Osteocyte (in vitro differentiated cells): ENCODE results near the gene PAFAH1B2. TPM values are rescaled to one million over a fixed set of nuclear protein-coding genes. Genes with fewer than 3 reads are reported as not detected.
"Not testable (repeated sequence)": the region's sequence is repeated elsewhere in the genome, so short reads cannot be mapped to it uniquely, and the experiment has no call there.

Source experiments
- DNase-seq: peaks from one replicate; pipeline ENCODE4 v3.0.0; 2021; ENCODE audit warnings: mixed read lengths; ENCODE audit not compliant: unreplicated experiment; ENCODE audit errors: extremely low spot score
- H3K27ac Mint-ChIP-seq: one replicate; pipeline ENCODE4 v1.8.0; 2021; ENCODE audit warnings: mild to moderate bottlenecking, mixed read lengths; ENCODE audit not compliant: unreplicated experiment
- H3K27me3 Mint-ChIP-seq: one replicate; pipeline ENCODE4 v1.8.0; 2021; ENCODE audit warnings: mixed read lengths; ENCODE audit not compliant: unreplicated experiment
- H3K36me3 Mint-ChIP-seq: one replicate; pipeline ENCODE4 v1.8.0; 2021; ENCODE audit warnings: mixed read lengths; ENCODE audit not compliant: unreplicated experiment
- H3K4me1 Mint-ChIP-seq: one replicate; pipeline ENCODE4 v1.8.0; 2021; ENCODE audit warnings: mixed read lengths; ENCODE audit not compliant: unreplicated experiment
- H3K4me3 Mint-ChIP-seq: one replicate; pipeline ENCODE4 v1.8.0; 2021; ENCODE audit warnings: mild to moderate bottlenecking, moderate library complexity, mixed read lengths; ENCODE audit not compliant: unreplicated experiment
- H3K9me3 Mint-ChIP-seq: one replicate; pipeline ENCODE4 v1.8.0; 2021; ENCODE audit warnings: mixed read lengths; ENCODE audit not compliant: unreplicated experiment
- total RNA-seq: library from RNA; stranded (reverse); gene quantifications from 2 replicates; pipeline ENCODE4 v1.2.1, GENCODE V29; 2021
- TF ChIP-seq, protein P1 (sequence below): fragments of 200-600 bp; sonication (generic); IDR thresholded peaks from 2 replicates; pipeline ENCODE4 v1.5.0; 2021; ENCODE audit warnings: antibody characterized with exemption, mild to moderate bottlenecking, moderate library complexity

PAFAH1B2 gene
- total RNA-seq, 1 donor from 2014 or later, result 82.7 TPM

DNA sequence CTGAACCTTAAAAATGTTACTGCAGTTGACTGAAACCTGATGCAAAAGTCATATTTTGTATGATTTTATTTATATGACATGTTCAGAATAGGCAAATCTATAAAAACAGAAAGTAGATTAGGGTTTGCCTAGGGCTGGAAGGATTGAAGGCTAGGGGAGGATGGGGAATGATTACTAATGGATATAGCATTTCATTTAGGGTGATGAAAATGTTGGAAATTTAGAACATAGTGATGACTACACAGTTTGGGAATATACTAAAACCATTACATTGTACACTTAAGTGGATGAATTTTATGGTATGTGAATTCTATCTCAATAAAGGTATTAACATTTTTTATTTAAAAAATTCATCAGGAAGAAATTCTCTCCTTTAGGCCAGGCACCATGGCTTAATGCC, 22.9 kb upstream of the PAFAH1B2 start:
- H3K4me3 Mint-ChIP-seq, result no peak overlapping the region
- no peaks in the 10 kb centered on the region for H3K36me3 Mint-ChIP-seq
- H3K4me1 Mint-ChIP-seq, result no peaks in the 10 kb centered on the region

DNA sequence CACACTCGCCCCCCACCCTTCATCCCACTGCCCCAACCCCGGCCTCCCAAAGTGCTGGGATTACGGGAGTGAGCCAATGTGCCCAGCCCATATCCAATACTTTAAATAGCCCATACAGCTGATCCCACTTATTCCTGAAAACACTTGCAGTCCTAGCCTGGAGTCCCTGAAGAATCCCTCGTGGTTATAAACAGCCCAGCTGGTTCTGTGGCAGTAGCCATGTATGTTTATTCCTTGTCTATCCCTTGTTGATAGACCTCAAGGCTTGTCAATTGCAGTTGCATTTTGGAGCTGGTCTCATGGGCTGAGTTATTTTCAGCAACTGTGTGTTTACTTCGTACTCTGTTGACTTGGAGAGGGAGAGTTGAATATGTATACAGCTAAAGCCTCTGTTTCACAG, 21.5 kb upstream of the PAFAH1B2 start:
- no peak for DNase-seq
- Mint-ChIP-seq H3K9me3 (no peaks in the 10 kb centered on the region), H3K4me3 (no peak overlapping the region), H3K36me3 (no peaks in the 10 kb centered on the region), H3K4me1 (no peaks in the 10 kb centered on the region), H3K27ac (no peak overlapping the region), H3K27me3 (peaks cover 49% of the 10 kb centered on the region)
- TF ChIP-seq, protein P1, sequence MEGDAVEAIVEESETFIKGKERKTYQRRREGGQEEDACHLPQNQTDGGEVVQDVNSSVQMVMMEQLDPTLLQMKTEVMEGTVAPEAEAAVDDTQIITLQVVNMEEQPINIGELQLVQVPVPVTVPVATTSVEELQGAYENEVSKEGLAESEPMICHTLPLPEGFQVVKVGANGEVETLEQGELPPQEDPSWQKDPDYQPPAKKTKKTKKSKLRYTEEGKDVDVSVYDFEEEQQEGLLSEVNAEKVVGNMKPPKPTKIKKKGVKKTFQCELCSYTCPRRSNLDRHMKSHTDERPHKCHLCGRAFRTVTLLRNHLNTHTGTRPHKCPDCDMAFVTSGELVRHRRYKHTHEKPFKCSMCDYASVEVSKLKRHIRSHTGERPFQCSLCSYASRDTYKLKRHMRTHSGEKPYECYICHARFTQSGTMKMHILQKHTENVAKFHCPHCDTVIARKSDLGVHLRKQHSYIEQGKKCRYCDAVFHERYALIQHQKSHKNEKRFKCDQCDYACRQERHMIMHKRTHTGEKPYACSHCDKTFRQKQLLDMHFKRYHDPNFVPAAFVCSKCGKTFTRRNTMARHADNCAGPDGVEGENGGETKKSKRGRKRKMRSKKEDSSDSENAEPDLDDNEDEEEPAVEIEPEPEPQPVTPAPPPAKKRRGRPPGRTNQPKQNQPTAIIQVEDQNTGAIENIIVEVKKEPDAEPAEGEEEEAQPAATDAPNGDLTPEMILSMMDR, result no peak

More for the DNA sequence above, 22.9 kb upstream of the PAFAH1B2 start:
- Mint-ChIP-seq H3K9me3 (no peaks in the 10 kb centered on the region), H3K27me3 (peaks cover 35% of the 10 kb centered on the region), H3K27ac (no peak overlapping the region)
- TF ChIP-seq, protein P1, result no peak
- DNase-seq, result no peak

DNA sequence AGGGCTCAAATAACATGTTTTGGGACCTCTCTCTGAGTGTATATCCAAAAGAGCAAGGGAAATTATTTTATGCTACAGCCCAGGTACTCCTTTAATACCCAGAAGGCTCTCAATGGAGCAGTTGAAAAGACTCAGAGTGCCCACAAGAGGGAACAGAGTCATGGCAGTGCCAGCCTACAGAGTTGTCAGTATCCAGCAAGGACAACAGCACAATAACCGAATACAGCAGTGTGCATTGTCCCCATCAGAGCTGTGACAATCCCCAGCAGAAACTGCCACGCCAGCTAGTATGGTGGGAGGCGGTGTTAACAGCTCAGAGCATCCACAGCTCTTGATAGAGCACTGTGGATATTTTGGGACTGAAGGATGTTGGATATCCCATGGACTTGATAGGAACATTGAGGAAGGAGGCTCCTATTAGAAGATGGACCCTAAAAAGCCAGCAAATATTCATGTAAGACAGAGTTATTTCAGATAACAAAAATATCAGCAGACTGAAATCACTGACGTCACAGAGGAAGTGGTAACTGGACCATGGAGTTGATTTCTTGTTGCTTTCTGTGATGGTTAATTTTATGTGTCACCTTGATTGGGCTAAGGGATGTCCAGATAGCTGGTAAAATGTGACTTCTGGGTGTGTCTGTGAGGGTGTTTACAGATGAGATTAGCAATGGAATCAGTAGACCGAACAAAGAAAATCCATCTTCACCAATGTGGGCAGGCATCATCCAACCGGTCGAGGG, 17.7 kb upstream of the PAFAH1B2 start:
- Mint-ChIP-seq H3K4me1 (no peaks in the 10 kb centered on the region), H3K27ac (no peak overlapping the region), H3K9me3 (no peaks in the 10 kb centered on the region), H3K4me3 (no peak overlapping the region), H3K27me3 (peaks cover 55% of the 10 kb centered on the region), H3K36me3 (no peaks in the 10 kb centered on the region)
- TF ChIP-seq, protein P1, result no peak
- no peak for DNase-seq

- no peak for DNase-seq
- Mint-ChIP-seq H3K4me3 (no peak overlapping the region), H3K27ac (no peak overlapping the region), H3K4me1 (no peaks in the 10 kb centered on the region), H3K9me3 (no peaks in the 10 kb centered on the region), H3K36me3 (no peaks in the 10 kb centered on the region), H3K27me3 (peaks cover 53% of the 10 kb centered on the region)
- TF ChIP-seq, protein P1, result no peak
These were observed 16.8 kb upstream of the PAFAH1B2 start for GRCh38 chr11:117127171-117127901.

DNA sequence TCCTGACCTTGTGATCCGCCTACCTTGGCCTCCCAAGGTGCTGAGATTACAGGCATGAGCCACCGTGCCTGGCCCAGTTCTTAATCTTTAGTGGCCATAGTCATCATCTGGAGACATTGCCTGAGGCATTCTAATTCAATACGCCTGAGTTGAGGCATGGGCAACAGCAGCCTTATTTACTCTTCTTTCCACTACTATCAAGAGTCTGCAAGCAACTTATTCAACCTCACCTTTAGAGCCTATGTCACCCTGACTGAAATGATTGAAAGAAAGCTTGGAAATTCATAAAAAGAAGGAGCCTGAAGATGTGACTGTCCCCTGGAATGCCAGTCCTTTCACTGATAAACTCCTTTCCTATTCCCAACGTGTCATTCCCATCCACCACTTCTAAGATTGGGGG, 15.8 kb upstream of the PAFAH1B2 start:
- TF ChIP-seq, protein P1, result no peak
- H3K9me3 Mint-ChIP-seq, result no peaks in the 10 kb centered on the region

GRCh38 chr11:117130396-117130795, 13.7 kb upstream of the PAFAH1B2 start:
- H3K9me3 Mint-ChIP-seq, H3K4me3 Mint-ChIP-seq: not testable (repeated sequence)
- peaks cover 29% of the 10 kb centered on the region for H3K27me3 Mint-ChIP-seq

More for the DNA sequence above, 15.8 kb upstream of the PAFAH1B2 start:
- Mint-ChIP-seq H3K27ac (no peak overlapping the region), H3K36me3 (no peaks in the 10 kb centered on the region), H3K4me3 (no peak overlapping the region), H3K4me1 (no peaks in the 10 kb centered on the region), H3K27me3 (peaks cover 46% of the 10 kb centered on the region)
- DNase-seq, result no peak

More at GRCh38 chr11:117130396-117130795, 13.7 kb upstream of the PAFAH1B2 start:
- not testable (repeated sequence) for DNase-seq, H3K4me1 Mint-ChIP-seq, H3K27ac Mint-ChIP-seq, H3K36me3 Mint-ChIP-seq
